ENCODE measurements around the gene ALOX5.

DNA sequence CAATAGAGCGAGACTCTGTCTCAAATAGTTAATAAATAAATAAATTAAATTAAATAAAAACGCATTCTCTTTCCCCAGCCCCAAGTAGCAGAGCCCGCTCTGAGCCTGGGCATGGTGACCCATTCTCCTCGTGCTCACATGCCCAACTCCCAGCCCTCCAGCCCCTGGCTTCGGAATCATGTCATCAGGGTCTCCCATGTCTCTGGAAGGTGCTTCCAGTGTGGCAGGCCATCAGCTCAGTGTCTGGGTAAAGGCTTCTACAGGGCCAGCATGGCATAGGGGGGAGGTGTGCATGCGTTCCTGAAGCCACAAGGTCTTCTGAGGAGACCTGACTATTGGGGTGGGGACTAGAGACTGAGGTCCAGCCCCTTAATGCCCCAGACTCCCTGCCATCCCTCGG, 72.8 kb downstream of the ALOX5 start:
- TF ChIP-seq, protein P1, sequence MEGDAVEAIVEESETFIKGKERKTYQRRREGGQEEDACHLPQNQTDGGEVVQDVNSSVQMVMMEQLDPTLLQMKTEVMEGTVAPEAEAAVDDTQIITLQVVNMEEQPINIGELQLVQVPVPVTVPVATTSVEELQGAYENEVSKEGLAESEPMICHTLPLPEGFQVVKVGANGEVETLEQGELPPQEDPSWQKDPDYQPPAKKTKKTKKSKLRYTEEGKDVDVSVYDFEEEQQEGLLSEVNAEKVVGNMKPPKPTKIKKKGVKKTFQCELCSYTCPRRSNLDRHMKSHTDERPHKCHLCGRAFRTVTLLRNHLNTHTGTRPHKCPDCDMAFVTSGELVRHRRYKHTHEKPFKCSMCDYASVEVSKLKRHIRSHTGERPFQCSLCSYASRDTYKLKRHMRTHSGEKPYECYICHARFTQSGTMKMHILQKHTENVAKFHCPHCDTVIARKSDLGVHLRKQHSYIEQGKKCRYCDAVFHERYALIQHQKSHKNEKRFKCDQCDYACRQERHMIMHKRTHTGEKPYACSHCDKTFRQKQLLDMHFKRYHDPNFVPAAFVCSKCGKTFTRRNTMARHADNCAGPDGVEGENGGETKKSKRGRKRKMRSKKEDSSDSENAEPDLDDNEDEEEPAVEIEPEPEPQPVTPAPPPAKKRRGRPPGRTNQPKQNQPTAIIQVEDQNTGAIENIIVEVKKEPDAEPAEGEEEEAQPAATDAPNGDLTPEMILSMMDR (IDR thresholded peaks at IDR 0.05) = no peak
- TF ChIP-seq EZH2 (IDR thresholded peaks at IDR 0.05) (no peak), EZH2phosphoT487 (IDR thresholded peaks at IDR 0.05) (no peak)
